ENCODE measurements around the gene GRAMD1A. TPM values are rescaled to one million over a fixed set of nuclear protein-coding genes. Genes with fewer than 3 reads are reported as not detected.

The GRAMD1A gene
- total and polyA plus RNA-seq, 9 of the 15 experiments (the other 6 are each of a cell fraction or from before 2014, with no cell fraction given): 1.4 to 63.8 (median 38.5) TPM

DNA sequence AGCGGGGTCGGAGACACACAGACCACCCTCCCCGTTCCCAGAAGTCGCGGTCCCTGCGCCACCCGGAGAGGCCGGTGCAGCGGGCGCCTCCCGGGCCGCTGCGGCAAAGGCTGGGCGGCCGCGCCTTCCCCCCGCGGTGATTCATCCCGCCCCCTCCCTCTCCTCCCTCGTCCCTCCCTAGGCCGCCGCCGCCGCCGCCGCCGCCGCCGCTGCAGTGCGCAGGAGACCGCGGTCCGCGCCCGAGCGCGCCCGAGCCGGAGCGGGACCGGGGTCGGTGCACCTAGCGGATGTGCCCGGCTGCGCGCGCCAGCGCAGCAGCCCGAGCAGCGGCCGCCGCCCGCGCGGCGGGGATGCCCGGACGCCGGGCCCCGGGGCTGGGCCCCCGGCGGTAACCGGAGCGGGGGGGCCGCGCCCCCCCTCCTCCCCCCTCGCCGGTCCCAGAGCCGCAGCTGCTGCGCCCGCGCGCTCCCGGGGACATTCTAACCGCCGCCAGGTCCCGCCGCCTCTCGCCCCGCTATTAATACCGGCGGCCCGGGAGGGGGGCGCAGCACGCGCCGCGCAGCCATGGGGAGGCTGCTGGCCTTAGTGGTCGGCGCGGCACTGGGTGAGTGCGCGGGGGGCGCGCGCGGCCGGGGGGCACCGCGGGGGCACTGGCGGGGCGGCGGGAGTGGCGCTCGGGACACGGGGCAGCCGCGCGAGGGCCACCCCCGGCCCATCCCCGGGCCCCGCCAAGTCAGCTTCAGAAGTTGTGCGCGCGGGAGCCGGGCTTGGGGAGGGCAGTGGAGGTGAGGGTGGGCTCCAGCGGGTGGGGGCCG is 30.3 kb downstream of the GRAMD1A start, which contains the start of gene SCN1B (continued):
- TF ChIP-seq, protein P1, sequence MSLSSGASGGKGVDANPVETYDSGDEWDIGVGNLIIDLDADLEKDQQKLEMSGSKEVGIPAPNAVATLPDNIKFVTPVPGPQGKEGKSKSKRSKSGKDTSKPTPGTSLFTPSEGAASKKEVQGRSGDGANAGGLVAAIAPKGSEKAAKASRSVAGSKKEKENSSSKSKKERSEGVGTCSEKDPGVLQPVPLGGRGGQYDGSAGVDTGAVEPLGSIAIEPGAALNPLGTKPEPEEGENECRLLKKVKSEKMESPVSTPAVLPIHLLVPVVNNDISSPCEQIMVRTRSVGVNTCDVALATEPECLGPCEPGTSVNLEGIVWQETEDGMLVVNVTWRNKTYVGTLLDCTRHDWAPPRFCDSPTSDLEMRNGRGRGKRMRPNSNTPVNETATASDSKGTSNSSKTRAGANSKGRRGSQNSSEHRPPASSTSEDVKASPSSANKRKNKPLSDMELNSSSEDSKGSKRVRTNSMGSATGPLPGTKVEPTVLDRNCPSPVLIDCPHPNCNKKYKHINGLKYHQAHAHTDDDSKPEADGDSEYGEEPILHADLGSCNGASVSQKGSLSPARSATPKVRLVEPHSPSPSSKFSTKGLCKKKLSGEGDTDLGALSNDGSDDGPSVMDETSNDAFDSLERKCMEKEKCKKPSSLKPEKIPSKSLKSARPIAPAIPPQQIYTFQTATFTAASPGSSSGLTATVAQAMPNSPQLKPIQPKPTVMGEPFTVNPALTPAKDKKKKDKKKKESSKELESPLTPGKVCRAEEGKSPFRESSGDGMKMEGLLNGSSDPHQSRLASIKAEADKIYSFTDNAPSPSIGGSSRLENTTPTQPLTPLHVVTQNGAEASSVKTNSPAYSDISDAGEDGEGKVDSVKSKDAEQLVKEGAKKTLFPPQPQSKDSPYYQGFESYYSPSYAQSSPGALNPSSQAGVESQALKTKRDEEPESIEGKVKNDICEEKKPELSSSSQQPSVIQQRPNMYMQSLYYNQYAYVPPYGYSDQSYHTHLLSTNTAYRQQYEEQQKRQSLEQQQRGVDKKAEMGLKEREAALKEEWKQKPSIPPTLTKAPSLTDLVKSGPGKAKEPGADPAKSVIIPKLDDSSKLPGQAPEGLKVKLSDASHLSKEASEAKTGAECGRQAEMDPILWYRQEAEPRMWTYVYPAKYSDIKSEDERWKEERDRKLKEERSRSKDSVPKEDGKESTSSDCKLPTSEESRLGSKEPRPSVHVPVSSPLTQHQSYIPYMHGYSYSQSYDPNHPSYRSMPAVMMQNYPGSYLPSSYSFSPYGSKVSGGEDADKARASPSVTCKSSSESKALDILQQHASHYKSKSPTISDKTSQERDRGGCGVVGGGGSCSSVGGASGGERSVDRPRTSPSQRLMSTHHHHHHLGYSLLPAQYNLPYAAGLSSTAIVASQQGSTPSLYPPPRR (CRISPR knock-in tag; IDR thresholded peaks at IDR 0.05; ENCODE audit: borderline replicate concordance): no peak
- TF ChIP-seq ZFP1 (CRISPR knock-in tag; IDR thresholded peaks at IDR 0.05) (no peak), CCNT2 (IDR thresholded peaks at IDR 0.05; ENCODE audit: borderline replicate concordance, extremely low read depth, insufficient read length, low read depth, low read length) (peak; percentile 43), TCFL5 (CRISPR knock-in tag; conservative IDR thresholded peaks at IDR 0.05) (no peak), KAT8 (IDR thresholded peaks at IDR 0.05; ENCODE audit: low read depth) (no peak), LCOR (CRISPR knock-in tag; IDR thresholded peaks at IDR 0.05) (no peak), ARNT (IDR thresholded peaks at IDR 0.05) (no peak), CREM (IDR thresholded peaks at IDR 0.05; ENCODE audit: low read depth) (0 out of 2 replicates have a peak, but pooled peaks have one; percentile 23), ZFP30 (CRISPR knock-in tag; IDR thresholded peaks at IDR 0.05; ENCODE audit: borderline replicate concordance) (no peak), ZNF282 (CRISPR knock-in tag; IDR thresholded peaks at IDR 0.05) (no peak), ZNF384 (IDR thresholded peaks at IDR 0.05; ENCODE audit: low read depth, low read length) (no peak), HNRNPL (IDR thresholded peaks at IDR 0.05; ENCODE audit: low read depth, low read length) (no peak), ESRRA (IDR thresholded peaks at IDR 0.05; ENCODE audit: borderline replicate concordance, low read depth) (no peak; the same call in 1 of the 2 replicates), JUND (IDR thresholded peaks at IDR 0.05; ENCODE audit: borderline replicate concordance, low read depth, low read length) (peak; percentile 86), JUND (tag; IDR thresholded peaks at IDR 0.05; ENCODE audit: borderline replicate concordance, low read depth, low read length) (peak; percentile 68; the same call in 1 of the 3 replicates)
- TF ChIP-seq, protein P2, sequence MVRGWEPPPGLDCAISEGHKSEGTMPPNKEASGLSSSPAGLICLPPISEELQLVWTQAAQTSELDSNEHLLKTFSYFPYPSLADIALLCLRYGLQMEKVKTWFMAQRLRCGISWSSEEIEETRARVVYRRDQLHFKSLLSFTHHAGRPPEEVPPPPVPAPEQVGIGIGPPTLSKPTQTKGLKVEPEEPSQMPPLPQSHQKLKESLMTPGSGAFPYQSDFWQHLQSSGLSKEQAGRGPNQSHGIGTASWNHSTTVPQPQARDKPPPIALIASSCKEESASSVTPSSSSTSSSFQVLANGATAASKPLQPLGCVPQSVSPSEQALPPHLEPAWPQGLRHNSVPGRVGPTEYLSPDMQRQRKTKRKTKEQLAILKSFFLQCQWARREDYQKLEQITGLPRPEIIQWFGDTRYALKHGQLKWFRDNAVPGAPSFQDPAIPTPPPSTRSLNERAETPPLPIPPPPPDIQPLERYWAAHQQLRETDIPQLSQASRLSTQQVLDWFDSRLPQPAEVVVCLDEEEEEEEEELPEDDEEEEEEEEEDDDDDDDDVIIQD (CRISPR knock-in tag; IDR thresholded peaks at IDR 0.05): no peak
- TF ChIP-seq, protein P3, sequence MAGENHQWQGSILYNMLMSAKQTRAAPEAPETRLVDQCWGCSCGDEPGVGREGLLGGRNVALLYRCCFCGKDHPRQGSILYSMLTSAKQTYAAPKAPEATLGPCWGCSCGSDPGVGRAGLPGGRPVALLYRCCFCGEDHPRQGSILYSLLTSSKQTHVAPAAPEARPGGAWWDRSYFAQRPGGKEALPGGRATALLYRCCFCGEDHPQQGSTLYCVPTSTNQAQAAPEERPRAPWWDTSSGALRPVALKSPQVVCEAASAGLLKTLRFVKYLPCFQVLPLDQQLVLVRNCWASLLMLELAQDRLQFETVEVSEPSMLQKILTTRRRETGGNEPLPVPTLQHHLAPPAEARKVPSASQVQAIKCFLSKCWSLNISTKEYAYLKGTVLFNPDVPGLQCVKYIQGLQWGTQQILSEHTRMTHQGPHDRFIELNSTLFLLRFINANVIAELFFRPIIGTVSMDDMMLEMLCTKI (IDR thresholded peaks at IDR 0.05; ENCODE audit: partially characterized antibody): no peak
- TF ChIP-seq, protein P4, sequence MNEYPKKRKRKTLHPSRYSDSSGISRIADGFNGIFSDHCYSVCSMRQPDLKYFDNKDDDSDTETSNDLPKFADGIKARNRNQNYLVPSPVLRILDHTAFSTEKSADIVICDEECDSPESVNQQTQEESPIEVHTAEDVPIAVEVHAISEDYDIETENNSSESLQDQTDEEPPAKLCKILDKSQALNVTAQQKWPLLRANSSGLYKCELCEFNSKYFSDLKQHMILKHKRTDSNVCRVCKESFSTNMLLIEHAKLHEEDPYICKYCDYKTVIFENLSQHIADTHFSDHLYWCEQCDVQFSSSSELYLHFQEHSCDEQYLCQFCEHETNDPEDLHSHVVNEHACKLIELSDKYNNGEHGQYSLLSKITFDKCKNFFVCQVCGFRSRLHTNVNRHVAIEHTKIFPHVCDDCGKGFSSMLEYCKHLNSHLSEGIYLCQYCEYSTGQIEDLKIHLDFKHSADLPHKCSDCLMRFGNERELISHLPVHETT (CRISPR knock-in tag; conservative IDR thresholded peaks at IDR 0.05 in 1 of 2, IDR thresholded peaks at IDR 0.05 in 1 of 2): peak in 1 of 2 experiments; percentile 99; a peak in 2 of 4 replicates
